GM19193 (cell line): ENCODE results near the gene DENND4A.

ENCODE experiments used
- POLR2A ChIP-seq: IDR thresholded peaks from 4 replicates; pipeline ENCODE4 v1.6.1; 2011; ENCODE audit not compliant: insufficient read depth, insufficient read length; ENCODE audit errors: extremely low read depth

Gene DENND4A

GRCh38 chr15:65777843-65778242, 14.2 kb downstream of the DENND4A start:
- no peak for TF ChIP-seq POLR2A

GRCh38 chr15:65777053-65777452, 15.0 kb downstream of the DENND4A start:
- TF ChIP-seq POLR2A, result no peak

GRCh38 chr15:65773386-65774111, 18.5 kb downstream of the DENND4A start:
- no peak for TF ChIP-seq POLR2A

- TF ChIP-seq POLR2A, result no peak
Observed at GRCh38 chr15:65772930-65773329, 19.2 kb downstream of the DENND4A start.

GRCh38 chr15:65771870-65772269, 20.2 kb downstream of the DENND4A start:
- no peak for TF ChIP-seq POLR2A

GRCh38 chr15:65769482-65769881, 22.6 kb downstream of the DENND4A start:
- no peak for TF ChIP-seq POLR2A

GRCh38 chr15:65767895-65768294, 24.2 kb downstream of the DENND4A start:
- no peak for TF ChIP-seq POLR2A

GRCh38 chr15:65767264-65767595, 24.9 kb downstream of the DENND4A start:
- no peak for TF ChIP-seq POLR2A

GRCh38 chr15:65766422-65767263, 25.4 kb downstream of the DENND4A start:
- TF ChIP-seq POLR2A, result no peak

- no peak for TF ChIP-seq POLR2A
Observed at GRCh38 chr15:65765106-65765505, 27.0 kb downstream of the DENND4A start.

- TF ChIP-seq POLR2A, result no peak
Observed at GRCh38 chr15:65762914-65763787, 28.9 kb downstream of the DENND4A start.

GRCh38 chr15:65762399-65762798, 29.7 kb downstream of the DENND4A start:
- no peak for TF ChIP-seq POLR2A

- TF ChIP-seq POLR2A, result no peak
Observed at GRCh38 chr15:65761210-65761926, 30.7 kb downstream of the DENND4A start.

GRCh38 chr15:65759441-65759840, 32.7 kb downstream of the DENND4A start:
- TF ChIP-seq POLR2A, result no peak
